GM08714 (cell line): Measurements from ENCODE around the gene ARHGAP24.

Source experiments
- H3K4me3 ChIP-seq: fragments of 200-500 bp; sonication (Bioruptor generic); 2 replicates; pipeline ENCODE4 v1.5.1; 2014; ENCODE audit warnings: mild to moderate bottlenecking, low read length, inconsistent platforms
- ZNF274 ChIP-seq: IDR thresholded peaks from 2 replicates; pipeline ENCODE4 v1.6.1; 2012; ENCODE audit warnings: mild to moderate bottlenecking, low read depth, low read length

The ARHGAP24 gene

DNA sequence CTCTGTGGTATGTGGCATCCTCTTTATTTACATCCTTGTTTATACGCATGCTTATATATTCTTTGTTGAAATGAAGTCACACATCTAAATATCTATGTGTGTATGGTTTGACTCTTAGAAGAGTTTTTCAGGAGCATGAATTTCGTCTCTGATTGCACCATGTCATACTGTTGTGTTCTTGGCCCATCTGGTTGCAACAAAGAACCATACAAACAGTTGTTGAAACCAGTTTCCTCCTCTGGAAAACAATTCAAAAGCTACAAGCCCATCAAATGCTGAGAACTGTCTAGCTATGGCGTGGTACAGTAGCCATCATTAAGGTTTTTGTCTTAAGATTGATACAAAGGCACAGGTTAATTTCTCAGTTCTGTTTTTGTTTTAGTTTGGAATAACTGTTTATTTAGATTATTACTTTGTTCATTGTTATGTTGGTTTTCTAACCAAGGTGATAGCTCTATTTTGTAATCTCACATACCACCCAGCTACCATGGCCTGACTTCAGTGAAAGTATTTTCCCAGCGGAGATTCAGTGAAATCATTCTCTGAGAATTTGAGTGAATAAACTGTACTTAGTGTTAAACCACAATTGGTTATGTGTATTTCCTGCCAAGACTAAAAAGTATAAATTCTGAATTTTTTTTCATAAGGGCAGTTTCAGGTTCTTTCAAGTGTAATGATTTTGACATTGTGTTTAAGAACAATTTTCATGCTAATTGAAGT is 91.0 kb downstream of the ARHGAP24 start:
- TF ChIP-seq ZNF274: no peak
- no peak overlapping the region for H3K4me3 ChIP-seq

DNA sequence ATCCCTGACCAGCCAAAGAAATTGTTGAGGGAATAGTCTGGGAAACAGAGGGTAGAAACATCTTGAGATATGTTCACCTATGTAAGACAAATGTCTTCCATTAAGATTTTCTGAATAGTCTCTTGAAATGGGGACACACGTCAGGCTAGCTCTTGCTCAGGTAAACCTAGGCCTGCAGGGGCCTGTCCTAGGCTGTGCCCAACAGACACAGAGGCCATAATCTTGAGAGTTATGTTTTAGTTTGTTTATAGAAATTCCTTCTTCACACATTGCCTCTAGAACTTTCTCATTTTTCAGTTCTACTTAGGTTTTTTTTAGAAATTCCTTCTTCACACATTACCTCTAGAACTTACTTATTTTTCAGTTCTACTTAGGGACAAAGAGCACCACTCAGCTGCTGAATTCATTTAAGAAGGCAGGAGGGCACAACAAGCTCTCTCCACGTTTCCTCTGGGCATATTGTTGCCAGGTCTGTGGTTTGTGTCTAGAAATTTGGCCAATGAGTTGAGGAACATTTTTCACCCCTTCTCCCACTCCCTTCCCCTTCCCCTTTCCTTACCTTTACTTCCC is 94.9 kb downstream of the ARHGAP24 start:
- TF ChIP-seq ZNF274: no peak

DNA sequence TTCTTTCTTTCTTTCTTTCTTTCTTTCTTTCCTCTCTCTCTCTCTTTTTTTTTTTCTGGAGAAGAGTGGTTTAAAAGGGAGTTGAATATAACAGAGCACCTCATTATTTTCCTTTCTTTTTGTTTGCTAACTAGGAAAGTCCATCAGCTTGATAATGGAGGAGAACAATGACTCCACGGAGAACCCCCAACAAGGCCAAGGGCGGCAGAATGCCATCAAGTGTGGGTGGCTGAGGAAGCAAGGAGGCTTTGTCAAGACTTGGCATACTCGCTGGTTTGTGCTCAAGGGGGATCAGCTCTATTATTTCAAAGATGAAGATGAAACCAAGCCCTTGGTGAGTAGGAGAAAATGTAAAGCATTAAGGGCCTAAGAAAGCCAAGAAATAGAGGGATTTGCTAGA is 95.4 kb downstream of the ARHGAP24 start:
- no peak for TF ChIP-seq ZNF274
- H3K4me3 ChIP-seq: no peak overlapping the region; the same call in 1 of the 2 replicates

More for the DNA sequence above, 94.9 kb downstream of the ARHGAP24 start:
- H3K4me3 ChIP-seq: no peak overlapping the region

DNA sequence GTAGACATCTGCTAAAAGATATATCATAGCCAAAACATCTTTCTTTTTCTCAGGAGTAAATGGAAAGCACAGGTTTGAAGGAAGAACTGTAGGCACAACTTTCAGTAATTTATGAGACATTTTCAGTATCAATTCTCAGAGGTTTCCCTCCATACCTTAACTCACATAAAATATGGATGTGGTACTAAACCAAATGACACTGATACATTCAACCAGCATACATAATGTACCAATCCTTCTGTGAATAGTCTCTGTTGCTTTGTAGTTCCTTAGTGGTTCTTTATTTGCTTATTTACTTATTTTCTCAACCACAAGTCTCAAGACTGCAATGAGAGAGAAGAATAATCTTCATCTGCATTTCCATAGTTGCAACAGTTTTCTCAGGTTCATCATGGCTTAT is 96.1 kb downstream of the ARHGAP24 start:
- no peak for TF ChIP-seq ZNF274
- no peak overlapping the region for H3K4me3 ChIP-seq

DNA sequence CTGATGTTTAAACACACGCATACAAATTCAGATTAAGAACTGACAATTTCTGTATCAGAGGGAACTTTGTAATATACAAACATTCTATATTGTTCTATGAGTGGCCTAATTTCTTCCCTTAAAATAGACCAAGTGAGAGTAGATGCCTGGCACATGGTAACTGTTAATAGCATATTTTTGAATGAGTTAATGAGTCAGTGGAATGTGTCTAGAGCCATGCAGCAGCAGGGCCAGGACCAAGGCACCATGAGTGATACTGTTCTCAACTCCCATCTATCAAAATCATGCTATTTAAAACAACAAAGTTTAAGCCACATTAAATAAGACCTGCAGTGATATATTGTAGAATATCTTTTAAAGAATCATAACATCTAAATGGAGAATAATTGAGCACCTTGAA is 98.3 kb downstream of the ARHGAP24 start:
- no peak for TF ChIP-seq ZNF274
- no peak overlapping the region for H3K4me3 ChIP-seq

DNA sequence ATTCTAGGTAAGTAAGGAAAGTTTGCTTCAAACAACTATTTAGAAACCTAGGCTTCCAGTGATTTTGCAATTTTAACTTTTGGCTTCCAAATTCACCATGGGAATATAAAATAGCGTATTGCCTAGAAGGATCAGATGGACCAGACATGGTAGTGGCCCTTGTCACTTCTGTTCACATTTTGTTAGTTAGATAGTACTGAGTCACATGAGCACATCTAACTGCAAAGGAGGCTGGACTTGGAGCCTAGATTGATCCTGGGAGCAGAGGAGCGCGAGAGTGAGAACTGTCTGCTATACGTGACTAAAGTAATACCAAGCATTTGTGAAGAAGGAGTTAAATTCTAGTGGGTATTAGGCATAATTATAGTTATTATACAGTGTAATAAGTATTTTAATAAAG is 102.4 kb downstream of the ARHGAP24 start:
- TF ChIP-seq ZNF274: no peak
- H3K4me3 ChIP-seq: no peak overlapping the region

DNA sequence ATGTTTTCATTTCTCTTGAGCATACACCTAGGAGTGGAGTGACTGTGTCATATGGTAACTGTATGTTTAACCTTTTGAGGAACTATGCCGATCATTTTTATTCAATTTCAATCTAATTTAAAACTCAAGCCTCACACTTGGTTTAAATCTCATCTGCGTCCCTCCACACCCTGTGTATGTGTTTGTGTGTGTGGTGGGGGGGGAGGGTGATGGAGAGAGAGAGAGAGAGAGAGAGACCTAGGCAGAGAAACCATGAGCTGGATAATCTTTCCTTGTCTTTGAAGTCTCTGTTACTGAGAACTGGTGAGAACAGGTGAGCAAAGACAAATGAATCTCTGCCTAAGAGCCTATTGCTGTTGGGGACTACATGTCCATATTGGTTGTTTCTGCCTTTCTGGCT is 105.0 kb downstream of the ARHGAP24 start:
- TF ChIP-seq ZNF274: no peak
- no peak overlapping the region for H3K4me3 ChIP-seq

DNA sequence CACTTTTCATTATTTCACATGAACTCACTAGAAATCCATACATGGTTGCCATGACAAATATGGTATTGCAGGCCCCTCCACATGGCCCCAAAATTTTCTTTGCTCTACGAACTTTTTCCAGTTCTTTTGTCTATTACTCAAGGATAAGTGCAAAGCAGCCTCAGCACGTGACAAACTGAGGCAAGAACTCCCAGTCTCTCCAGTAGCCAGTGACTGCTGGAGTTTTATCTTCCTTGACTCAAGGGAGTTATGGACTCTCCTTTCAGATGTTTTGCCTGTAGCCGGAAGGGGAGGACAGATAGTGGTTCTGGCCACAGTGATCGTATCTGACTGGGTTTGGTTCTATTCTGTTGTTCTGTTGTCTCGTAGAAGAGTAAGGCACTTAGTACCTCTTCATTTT is 105.5 kb downstream of the ARHGAP24 start:
- TF ChIP-seq ZNF274: no peak
- H3K4me3 ChIP-seq: no peak overlapping the region

DNA sequence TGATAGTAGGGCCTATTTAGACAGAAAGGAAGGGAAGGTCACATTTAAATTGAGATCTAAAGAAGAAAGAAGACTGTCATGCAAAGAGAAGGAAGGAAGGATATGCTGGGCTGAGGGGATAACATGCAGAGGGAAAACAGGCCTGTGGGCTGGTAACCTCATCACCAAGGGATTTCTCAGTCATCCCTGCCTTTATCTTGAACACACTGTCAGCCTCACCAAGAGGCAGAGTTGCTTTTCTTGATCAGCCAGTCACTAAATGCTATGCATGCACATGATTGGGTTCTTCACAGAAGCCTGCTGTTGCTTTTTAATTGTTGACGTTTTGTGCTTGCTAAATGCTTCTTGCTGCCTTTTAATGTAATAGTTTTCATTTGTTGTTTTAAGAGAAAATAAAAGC is 113.0 kb downstream of the ARHGAP24 start:
- H3K4me3 ChIP-seq: no peak overlapping the region
- no peak for TF ChIP-seq ZNF274

DNA sequence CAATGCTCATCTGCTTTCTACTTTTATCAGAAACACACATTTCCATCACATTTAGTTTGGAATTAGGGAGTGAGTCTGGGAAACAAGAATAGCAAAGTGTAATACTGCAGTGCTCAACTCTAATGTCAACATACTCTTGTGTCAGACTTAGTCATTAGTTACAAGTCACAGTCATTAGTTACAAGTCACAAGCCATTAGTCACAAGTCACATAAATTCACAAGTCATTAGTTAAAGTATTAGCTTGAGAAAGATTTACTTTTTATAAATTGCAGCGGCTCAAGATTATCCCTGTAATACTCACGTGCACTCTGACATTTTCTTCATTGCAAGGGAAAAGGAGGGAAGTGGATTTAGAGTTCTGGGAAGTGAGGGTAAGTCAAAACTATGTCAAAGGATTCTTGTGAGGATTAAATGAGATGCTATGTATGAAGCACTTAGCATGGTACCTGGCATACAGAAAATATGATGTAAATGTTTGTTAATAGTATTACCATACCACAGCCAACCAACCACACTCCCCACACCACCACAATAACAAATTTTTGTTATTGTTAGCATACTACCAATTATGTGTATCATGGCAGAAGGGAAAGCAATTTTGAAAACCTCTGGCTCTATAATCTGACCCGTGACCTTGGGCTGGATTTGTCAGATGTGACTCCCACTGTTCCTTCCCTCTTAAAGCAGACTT is 116.6 kb downstream of the ARHGAP24 start:
- TF ChIP-seq ZNF274: no peak
- H3K4me3 ChIP-seq: no peak overlapping the region

DNA sequence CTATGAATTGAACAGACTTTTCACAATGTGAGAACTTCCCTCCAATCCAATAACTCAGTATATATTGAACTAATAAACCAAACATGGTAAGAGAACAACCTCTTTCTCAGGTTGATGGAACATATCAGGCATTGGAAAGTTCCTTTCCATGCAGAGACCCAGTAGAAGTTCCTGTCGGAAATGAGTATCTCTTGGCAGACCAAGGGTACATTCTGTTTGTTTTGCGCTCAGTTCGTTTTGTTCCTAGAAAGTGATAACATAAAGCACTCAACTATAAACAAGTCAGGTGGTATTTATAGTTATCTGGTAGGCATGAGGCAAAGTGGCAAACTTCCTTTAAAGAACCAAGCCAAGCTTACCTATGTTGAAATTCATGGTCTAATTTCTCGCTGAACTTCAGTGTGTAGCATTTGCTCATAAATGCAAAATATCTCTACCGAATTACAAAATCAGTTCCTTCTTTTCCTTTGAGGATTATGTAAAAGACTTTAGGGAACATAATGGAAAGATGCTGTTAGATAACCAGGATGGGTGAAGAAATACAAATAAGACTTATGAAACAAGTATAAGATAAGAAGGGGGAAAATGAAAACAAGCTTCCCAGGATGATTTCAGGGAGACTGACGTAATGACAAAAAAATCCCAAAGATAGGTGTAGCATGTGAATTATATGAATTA is 120.3 kb downstream of the ARHGAP24 start:
- no peak for TF ChIP-seq ZNF274
- H3K4me3 ChIP-seq: no peak overlapping the region

DNA sequence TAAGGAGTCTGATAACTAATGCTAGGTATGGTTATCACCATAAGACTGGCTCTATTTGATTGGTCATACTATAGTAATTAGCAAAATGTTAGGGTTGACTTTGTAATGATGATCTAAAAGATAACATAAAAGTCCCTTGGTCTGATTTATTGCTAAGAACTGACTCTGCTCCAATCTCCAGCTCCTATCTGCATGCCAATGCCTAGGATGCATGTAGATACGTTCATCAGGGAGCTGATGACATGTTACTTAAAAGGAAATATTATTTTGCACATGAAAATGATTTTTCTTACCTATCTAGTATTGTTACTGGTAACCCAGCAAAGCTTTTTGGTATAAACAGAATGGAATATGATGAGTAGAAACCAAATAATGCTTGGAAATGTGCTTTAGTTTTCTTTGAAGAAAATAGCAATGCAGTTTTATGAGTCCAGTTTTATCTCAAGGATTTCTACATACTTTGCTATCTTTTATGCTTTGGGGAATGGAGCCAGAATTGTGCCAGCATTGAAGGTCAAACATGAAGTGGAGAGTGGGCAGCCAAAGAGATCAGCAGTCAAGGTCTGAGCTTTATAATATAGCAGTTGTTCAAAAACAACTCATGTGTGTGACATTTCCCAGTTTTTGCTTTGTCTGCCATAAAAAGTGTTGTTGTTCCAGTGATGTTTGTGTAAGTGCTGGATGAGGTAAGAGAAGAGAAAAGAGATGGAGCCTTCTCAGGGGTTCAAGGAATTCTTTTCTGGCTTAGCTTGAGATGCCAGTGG is 121.0 kb downstream of the ARHGAP24 start:
- no peak overlapping the region for H3K4me3 ChIP-seq
- TF ChIP-seq ZNF274: no peak

DNA sequence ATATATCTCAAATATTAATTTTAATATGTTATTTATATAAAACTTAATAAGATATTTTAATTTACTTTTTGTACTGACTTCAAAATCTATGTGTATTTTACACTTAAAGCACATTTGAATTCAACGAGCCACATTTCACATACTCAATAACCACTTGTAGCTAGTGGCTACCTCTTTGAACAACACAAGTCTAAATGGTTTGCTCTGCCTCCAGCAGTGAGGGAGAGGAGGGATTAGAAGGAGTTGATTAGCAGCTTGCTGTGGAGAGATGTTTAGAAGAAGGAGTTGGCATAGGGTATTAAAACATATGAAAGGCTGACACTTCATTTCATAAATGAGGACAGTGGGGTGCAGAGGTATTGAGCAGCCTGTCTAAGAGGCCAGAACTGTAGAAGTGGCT is 124.0 kb downstream of the ARHGAP24 start:
- H3K4me3 ChIP-seq: no peak overlapping the region
- TF ChIP-seq ZNF274: no peak

DNA sequence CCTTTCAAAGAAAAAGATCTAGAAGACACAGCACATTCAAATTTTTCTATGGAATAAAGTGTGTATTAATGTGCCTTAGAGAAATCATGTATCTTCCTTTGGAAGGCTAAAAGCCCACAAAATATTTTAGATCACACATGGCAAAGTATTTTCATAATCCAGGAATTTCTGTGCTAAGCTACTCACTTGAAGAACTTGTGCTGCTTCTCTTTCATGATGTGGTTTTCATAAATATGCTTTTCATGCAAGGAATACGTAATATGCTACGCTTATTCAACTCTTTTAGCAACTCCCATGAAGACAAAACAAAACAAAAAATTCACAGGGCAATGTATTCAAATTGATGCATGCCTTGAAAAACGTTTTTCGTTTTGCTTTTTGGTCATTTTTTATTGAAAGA is 125.6 kb downstream of the ARHGAP24 start:
- no peak overlapping the region for H3K4me3 ChIP-seq
- TF ChIP-seq ZNF274: no peak
